Adrenal gland (tissue), 5 donors: Measurements from ENCODE around the gene CD24.

Experiments
- CTCF ChIP-seq, 6 experiments: fragments of 450-650 bp in 4 of 6; fragments of 200-600 bp in 2 of 6; sonication (generic) in 1 of 6; IDR thresholded peaks; 1 replicate in 5 of 6; 2 replicates in 1 of 6; pipeline versions ENCODE4 v1.5.1 to v1.8.0; 2016 to 2021; ENCODE audit warnings: antibody characterized with exemption in 6 of 6, mild to moderate bottlenecking in 2 of 6, moderate library complexity in 1 of 6
- POLR2A ChIP-seq, 2 donors: fragments of 450-650 bp; IDR thresholded peaks; one replicate each; pipeline ENCODE4 v1.6.1; 2017; ENCODE audit warnings: antibody characterized with exemption in 2 of 2, mild to moderate bottlenecking in 2 of 2, moderate library complexity in 1 of 2
- donor health status: DM: no; HTN: no; CAD: no.

- TF ChIP-seq POLR2A (IDR thresholded peaks at IDR 0.05) (no peak), CTCF (IDR thresholded peaks at IDR 0.05) (no peak)
Observed at GRCh38 chr6:106988664-106989063, 14.1 kb upstream of the CD24 start.
